Endothelial cell of umbilical vein (primary cell): ENCODE measurements around the gene CNTNAP2.

Source experiments
- EZH2 ChIP-seq: IDR thresholded peaks from 2 replicates; pipeline ENCODE4 v1.6.1; 2012; ENCODE audit warnings: borderline replicate concordance, low read depth, mild to moderate bottlenecking, moderate library complexity, low read length, inconsistent platforms; ENCODE audit not compliant: severe bottlenecking
- GATA2 ChIP-seq: IDR thresholded peaks from 2 replicates; pipeline ENCODE4 v1.7.0; 2011; ENCODE audit warnings: low read depth, mild to moderate bottlenecking, moderate library complexity, mixed read lengths, low read length; ENCODE audit not compliant: insufficient read length, insufficient read depth
- POLR2A ChIP-seq: IDR thresholded peaks from 2 replicates; pipeline ENCODE4 v1.6.1; 2012; ENCODE audit warnings: low read depth, mild to moderate bottlenecking, control low read depth, low read length
- TF ChIP-seq, protein P1 (sequence below), 2 donors: IDR thresholded peaks; 1 replicate in 1 of 2; 2 replicates in 1 of 2; pipeline ENCODE4 v1.5.1; 2011; ENCODE audit warnings: low read length in 2 of 2, mild to moderate bottlenecking in 2 of 2, moderate library complexity in 2 of 2, control low read depth in 1 of 2, inconsistent platforms in 1 of 2, low read depth in 1 of 2; ENCODE audit not compliant: insufficient read depth in 1 of 2; ENCODE audit errors: extremely low read depth in 1 of 2

- TF ChIP-seq, protein P1, sequence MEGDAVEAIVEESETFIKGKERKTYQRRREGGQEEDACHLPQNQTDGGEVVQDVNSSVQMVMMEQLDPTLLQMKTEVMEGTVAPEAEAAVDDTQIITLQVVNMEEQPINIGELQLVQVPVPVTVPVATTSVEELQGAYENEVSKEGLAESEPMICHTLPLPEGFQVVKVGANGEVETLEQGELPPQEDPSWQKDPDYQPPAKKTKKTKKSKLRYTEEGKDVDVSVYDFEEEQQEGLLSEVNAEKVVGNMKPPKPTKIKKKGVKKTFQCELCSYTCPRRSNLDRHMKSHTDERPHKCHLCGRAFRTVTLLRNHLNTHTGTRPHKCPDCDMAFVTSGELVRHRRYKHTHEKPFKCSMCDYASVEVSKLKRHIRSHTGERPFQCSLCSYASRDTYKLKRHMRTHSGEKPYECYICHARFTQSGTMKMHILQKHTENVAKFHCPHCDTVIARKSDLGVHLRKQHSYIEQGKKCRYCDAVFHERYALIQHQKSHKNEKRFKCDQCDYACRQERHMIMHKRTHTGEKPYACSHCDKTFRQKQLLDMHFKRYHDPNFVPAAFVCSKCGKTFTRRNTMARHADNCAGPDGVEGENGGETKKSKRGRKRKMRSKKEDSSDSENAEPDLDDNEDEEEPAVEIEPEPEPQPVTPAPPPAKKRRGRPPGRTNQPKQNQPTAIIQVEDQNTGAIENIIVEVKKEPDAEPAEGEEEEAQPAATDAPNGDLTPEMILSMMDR (IDR thresholded peaks at IDR 0.05; ENCODE audit: extremely low read depth in 1 of 2, insufficient read depth in 1 of 2, low read depth in 1 of 2, low read length in 2 of 2), result no peak
- no peak for TF ChIP-seq POLR2A
- TF ChIP-seq GATA2, result no peak
- TF ChIP-seq EZH2, result no peak
Observed at GRCh38 chr7:146606628-146607027, 490.0 kb downstream of the CNTNAP2 start.
